ENCODE measurements around the gene SCN3B. TPM values are rescaled to one million over a fixed set of nuclear protein-coding genes. Genes with fewer than 3 reads are reported as not detected.
"Not testable (repeated sequence)": the region's sequence is repeated elsewhere in the genome, so short reads cannot be mapped to it uniquely, and the experiment has no call there.

Gene SCN3B
- total RNA-seq, 1 donor from 2014 or later = 1.7 TPM

DNA sequence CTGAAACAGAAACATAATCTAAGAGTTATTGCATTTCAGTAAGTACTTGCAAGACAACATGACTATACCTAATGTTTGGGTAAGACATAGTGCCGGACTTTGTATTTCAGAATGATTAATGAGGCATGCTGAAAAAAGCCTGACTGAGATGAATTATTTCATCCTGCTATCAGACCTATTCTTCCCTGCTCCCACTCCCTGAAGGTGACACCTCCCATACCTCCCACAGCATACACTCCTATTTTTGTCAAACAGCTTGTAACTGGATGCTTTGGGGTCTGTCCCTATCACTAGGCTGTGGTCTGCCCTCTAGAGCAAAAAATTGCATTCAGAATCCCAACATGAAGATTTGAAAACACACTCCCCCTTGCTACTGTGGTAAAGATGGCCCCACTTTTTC is 10.9 kb upstream of the SCN3B start:
- ATAC-seq = no peak
- intact Hi-C loops (cut with micrococcal nuclease) = no loop called here

DNA sequence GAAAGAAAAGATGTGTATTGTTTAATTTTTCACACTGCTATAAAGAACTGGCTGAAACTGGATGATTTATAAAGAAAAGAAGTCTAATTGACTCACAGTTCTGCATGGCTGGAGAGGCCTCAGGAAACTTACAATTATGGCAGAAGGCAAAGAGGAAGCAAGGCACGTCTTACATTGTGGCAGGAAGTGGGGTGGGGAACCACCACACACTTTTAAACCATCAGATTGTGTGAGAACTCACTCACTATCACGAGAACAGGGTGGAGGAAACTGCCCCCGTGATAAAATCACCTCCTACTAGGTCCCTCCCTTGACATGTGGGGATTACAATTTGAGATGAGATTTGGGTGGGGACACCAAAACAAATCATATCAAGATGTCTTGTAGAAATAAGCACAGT is 5.5 kb upstream of the SCN3B start:
- intact Hi-C loops (cut with micrococcal nuclease); DNase-seq; ATAC-seq: not testable (repeated sequence)

More for the DNA sequence above, 10.9 kb upstream of the SCN3B start:
- no peak for DNase-seq

DNA sequence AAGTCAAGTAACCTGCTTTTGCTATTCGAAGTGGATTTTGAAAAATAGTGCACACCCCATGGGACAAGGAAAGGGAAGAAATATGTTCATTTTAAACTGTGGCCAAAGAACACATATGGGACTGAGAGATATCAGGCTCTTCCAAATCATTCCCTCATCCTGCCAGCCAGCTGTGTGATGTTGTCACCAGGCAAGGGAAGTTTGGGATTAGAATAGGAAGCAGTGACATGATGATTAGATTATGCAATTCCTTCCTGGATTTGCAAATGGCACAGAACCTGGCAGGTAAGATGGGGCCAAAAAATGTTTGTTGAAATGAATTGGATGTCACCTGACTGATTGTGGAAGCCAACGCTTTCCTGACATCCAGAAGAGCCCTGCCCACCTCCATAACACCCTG is 4.9 kb upstream of the SCN3B start:
- intact Hi-C loops (cut with micrococcal nuclease) = no loop called here
- no peak for DNase-seq
- no peak for ATAC-seq

DNA sequence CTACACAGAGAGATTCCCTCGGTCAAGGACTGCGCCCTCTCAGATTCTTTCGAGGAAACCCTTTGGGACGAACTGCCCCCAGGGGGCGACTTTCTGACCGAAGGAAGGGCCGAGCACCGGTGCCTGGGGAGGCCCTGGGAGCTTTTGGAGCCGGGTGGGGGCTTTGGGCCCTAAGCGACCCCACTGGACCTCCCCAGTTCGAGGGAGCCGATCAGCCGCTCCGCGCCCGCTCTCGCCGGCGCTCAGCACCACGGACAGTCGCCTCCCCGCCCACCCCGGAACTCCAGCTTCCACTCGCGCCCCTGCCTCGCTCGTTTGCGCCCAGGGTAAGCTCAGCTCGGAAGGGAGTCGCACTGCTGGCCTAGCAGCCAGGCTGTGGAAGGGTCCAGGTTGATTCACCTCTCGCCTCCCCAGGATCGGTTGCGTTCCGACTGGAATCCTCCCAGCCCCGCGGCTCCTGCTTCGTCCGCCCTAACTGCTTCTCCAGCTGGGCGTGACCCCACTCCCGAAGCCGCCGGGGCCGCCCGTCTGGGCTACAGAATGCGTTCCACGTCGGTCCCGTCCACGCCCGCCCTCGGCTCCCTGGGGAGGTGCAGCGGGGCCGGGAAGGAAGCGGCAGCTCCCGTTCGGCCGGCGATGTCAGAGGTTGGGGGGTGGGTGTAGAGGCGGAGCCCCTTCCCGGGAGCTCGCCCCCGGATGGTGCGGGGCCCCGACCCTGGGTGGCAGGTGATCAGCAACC is 428 bp downstream of the SCN3B start:
- ATAC-seq (peak; percentile 82), DNase-seq (peak; percentile 73)
- intact Hi-C loops (cut with micrococcal nuclease) = no loop called here

DNA sequence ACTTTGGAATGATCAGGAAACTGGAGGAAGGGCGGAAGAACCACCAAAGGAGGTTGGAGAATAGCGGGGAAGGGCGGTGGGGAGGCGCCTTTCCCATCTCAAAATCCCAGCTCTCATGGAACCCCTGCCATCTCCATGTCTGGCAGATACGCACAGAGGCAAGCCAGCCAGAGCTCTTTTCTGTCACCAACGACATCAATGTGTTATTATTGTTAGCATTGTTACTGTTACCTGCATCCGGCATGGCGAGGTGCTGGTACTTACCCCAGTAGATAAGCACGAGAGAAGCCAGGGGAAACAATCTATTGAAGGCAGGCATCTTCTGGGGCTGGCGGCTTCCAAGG is 969 bp downstream of the SCN3B start:
- DNase-seq = no peak
- intact Hi-C loops (cut with micrococcal nuclease) = no loop called here
- ATAC-seq = no peak

DNA sequence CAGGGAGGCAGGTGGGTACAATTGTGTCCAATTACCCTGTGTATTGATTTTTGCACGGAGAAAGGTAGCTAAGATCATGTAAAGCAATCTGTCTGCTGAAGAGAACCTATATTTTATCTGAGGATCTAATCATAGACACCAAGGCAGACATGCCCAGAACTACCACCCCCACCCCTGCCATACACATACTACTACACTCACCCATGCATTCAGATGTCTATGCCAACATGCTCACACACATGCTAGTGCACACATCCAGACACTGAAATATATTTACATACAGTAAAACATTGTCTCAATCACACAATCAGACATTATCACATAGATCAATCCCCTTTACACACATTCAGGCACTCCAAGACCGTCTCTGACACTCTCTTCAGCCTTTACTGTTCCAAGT is 1.8 kb downstream of the SCN3B start:
- no peak for DNase-seq
- intact Hi-C loops (cut with micrococcal nuclease) = no loop called here
- no peak for ATAC-seq

DNA sequence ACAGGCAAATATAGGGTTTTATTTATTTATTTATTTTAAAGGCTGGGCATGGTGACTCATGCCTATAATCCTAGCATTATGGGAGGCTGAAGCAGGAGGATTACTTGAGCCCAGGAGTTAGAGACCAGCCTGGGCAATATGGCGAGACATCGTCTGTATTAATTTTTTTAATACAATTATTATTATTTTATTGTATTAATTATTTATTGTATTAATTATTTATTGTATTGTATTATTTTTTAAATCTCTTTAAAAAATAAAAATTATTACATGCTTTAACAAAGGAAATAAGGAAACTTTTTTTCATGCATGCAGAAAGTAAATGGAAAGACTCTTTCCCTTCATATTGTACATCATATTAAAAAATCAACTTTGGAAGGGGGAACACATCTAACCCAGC is 3.5 kb downstream of the SCN3B start:
- intact Hi-C loops (cut with micrococcal nuclease) = no loop called here

DNA sequence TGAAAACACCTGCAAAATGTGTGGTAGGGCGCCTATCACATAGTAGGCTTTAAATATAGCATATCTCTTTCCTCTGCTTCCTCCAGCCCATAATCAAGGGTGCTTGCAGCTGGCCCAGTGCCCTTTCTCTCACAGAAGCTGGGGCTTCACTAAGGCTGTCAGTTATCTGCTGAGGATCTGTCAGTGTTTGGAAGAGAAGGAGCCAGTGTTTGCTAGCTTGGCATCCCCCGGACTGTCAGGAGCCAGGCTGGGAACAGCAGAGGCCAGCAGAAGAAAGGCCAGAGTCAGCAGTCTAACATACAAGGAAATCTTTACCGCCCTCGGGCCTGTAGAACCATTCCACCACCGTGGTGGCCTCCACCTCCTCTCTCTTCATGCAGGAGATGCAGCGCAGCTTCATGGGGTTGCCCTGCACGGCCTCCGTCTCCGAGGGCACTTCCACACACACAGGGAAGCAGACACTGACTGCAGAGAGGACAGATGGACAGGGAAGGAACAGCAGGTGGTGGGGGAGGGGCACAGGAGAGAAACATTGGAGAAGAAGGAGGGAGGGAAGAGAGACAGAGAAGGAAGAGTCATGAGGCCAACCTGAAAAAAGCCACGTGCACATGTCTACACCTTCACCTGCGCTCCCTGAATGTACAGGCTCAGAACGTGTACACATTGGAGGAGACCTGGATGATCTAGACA is 9.0 kb downstream of the SCN3B start:
- no peak for ATAC-seq
- intact Hi-C loops (cut with micrococcal nuclease) = no loop called here
- DNase-seq = no peak

More for the DNA sequence above, 3.5 kb downstream of the SCN3B start:
- DNase-seq (no peak), ATAC-seq (no peak)

DNA sequence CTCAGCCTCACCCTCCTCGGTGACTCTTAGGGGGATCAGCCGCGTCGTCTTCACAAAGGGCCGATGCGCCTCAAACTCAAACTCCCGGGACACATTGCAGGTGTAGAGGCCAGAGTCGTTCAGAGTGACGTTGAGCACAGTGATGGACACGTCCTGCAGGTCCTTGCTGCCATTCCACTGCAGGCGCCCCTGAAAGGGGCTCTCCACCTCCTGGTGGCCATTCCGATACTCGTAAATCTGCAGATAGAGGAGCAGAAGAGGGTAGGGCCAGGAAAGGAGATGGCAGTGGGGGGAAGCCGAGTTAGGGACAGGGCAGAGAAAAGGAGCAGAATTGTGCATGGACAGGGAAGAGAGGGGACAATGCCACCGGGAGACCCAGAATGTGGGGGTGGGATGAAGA is 12.0 kb downstream of the SCN3B start:
- ATAC-seq (no peak), DNase-seq (no peak)
- intact Hi-C loops (cut with micrococcal nuclease) = loop anchor here (5.0 kb wide), 1 partner anchor 65 kb away; no protein-coding TSS in a partner anchor

DNA sequence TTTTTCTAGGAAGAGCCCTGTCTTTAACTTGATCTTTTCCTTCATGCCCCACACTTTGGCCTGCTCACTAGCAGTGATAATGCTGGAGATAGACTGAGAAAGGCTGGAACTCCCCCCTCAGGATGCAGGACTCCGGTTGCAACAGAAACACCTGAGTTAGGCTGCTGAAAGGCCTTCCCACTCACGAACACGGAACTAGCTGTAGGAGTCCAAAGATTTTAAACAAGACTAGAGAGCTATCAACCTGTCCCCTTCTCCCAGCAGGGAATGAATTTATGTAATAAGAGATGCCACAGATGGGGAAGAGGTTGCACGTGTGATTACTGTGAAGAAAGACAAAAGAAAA is 13.0 kb downstream of the SCN3B start:
- intact Hi-C loops (cut with micrococcal nuclease) = loop anchor here (5.0 kb wide), 1 partner anchor 66 kb away; no protein-coding TSS in a partner anchor
- no peak for ATAC-seq
- DNase-seq = no peak

DNA sequence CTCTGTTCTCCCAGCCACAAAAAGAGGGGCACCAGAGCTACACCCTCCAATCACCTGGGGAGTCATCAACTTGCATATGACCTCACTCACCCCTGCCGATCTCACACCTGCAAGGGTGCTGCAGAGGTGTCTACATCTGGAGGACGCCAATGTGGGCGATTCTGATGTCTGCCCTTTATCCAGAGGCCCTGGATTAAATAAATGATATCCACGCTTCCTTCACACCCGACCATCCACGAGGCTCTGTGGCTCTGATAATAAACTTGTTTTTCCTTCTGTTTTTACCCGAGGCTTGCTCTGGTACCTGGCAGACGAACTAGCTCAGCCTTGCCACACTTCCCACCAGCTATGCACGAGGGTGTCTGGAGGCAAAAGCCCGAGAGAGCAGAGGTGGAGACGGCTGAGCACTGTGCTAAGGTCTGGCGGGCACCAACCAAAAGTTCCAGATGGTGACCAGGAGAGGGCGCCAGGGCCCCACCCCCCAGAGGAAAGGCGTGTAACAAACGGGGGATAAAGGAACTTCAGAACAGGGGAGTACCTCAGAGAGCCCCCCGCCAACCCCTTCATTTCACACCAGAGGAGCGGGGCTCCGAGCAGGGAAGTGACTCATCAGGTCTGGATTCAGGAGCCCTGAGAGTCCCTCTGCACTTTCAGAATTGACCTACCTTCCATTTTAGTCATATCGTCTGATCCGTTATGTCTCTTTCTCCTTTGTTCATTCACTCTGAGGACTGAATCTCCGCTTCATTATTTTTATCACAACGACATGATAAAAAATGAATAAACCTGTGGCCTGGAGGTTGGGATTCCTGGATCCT is 13.5 kb downstream of the SCN3B start:
- DNase-seq (peak; percentile 59), ATAC-seq (peak; percentile 83)
- intact Hi-C loops (cut with micrococcal nuclease) = loop anchor here (5.0 kb wide), 1 partner anchor 66 kb away; no protein-coding TSS in a partner anchor

DNA sequence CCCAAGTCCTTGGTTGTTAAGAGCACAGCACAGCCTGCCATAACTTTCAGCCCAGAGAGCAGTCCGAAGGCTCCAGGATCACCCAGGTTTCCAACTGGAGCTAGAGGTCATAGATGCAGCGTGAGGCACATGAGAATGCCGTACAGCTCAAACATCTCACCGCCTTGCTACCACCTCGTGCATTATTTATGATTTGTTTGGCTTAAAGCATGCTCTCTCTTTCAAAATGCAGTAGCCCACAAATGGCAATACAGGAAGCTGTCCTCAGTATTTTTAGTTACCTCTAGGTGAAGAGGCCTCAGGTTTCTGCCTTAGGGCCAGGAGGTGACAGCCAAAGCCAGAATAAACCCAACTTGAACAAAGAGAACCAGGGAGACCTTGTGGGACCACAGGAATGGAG is 14.4 kb downstream of the SCN3B start:
- intact Hi-C loops (cut with micrococcal nuclease) = loop anchor here (5.0 kb wide), 1 partner anchor 67 kb away; no protein-coding TSS in a partner anchor
- ATAC-seq (no peak), DNase-seq (no peak)

DNA sequence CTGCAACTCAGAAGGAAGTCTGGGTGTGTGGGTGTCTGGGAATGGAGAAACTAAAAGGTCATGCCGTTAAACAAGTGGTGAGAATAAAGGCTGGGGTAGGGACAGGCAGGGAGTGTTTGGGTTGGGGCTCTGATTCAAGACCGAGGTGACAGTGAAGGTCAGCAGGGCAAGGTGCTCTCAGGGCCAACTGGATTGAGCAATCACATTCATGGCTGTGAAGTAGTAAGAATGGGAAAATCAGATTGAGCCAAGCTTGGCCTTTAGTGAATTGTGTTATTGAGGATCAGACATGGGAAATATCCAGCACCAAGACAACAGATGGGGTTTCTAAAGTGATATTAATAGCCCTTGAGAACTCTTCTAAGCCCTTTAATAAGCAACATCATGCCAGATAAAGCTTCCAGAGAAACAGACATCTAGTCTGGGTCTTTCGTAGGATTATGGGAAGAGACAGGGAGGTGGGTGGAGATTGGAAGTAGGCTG is 24.3 kb downstream of the SCN3B start:
- DNase-seq = no peak
- ATAC-seq = peak; percentile 56
- intact Hi-C loops (cut with micrococcal nuclease) = no loop called here

DNA sequence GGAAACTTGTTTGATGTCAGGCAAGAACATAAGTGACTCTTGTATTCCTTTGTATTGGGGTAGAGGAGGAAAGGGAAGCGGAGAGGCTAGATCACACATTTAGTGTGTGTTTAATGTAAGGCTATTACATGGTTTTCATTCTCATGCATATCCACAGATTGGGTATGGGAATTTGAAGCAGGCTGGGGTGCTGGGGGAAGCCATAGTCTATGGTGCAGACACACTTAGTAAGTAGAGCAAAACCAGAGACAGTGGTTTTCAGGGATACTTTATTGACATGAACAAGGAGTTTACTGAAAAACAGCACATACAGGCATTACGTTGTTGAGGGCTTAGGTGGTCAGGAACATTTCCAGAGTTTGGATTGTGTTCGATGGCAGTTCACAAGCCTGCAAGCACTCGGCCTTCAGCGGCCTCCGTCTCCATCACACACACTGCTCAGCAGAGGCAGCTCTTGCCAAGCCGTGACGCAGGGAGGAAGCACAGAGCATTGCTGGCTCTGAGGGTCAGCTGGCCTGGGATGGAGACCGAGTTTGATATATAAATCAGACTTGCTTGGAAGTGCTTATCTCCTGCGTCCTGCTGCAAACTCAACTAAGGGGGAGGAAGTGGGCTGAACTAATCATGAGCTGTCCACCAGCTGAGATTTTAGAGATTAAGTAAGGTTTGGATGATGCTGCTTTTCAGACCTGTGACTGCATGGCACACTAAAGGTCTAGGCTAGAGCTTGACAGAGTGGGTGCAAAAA is 25.3 kb downstream of the SCN3B start:
- intact Hi-C loops (cut with micrococcal nuclease) = no loop called here
- peak; percentile 83 for ATAC-seq
- DNase-seq = peak; percentile 73

DNA sequence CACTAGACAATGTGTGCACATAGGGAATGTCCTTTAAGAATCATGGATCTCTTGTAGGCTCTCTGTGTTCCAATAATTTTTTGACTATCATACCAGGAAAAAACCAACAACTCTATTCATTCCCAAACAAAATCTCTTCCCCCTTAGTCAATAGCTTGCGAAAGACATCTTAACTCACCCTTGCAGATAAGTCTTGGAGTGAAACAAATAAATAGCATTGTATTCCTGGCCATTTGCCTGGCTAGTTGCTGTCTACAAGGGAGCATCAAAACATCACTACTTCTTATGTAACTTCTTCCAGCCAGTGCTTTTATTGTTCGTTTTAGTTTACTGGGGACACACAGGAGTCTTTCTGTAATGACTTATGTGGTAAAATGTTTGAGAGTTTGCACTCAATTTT is 29.4 kb downstream of the SCN3B start:
- ATAC-seq (no peak), DNase-seq (no peak)
- intact Hi-C loops (cut with micrococcal nuclease) = no loop called here

DNA sequence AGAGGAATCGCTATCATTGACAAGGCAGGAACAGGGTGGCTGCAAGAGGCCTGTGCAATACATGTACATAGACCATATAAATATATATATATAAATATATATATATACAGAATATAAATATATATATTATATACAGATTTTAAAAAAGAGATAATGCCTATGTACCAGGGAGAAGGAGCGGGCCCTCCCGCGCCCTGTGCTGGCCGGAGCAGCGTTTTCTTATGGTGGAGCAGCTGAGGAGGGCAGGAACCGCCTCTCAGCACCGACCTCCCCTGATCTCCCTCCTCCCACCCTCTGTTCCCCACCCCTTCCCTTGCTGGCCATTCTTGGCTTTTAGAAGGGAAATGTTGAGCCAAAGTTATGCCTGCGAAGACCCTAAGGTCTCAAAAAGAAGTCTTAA is 31.8 kb downstream of the SCN3B start:
- intact Hi-C loops (cut with micrococcal nuclease) = no loop called here
- ATAC-seq = no peak

DNA sequence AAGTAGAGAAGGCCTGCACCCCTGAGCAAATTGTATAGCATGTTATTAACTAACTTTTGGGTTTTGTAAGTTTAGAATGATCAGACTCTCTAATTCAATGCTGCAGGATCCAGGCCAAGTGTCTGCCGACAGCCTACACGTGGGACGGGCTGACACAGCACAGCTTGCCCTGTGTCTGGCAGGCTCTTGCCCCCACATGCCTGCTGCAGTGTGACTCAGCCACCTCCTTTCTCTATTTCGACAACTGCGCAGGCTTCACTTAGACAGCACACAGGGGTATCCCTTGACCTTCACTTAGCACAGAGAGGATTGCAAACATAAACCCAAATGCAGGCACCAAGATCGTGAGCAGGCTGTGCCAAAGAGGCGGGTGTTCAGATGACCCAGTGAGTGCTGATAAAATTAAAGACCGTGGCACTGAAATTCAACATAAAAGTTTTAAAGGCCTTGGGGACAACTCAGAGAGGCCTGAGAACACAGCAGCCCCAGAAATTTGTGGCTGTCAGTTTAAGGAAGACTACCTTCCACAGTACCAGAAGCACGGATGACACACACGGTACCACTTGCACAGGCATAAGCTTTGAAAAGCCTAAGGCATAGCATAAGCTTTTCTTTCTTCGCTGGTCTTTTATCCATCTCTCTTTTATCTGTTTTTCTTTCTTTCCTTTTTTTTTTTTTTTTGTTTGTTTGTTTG is 37.8 kb downstream of the SCN3B start:
- intact Hi-C loops (cut with micrococcal nuclease) = no loop called here
- DNase-seq (peak; percentile 86), ATAC-seq (peak; percentile 99)

More for the DNA sequence above, 31.8 kb downstream of the SCN3B start:
- no peak for DNase-seq

DNA sequence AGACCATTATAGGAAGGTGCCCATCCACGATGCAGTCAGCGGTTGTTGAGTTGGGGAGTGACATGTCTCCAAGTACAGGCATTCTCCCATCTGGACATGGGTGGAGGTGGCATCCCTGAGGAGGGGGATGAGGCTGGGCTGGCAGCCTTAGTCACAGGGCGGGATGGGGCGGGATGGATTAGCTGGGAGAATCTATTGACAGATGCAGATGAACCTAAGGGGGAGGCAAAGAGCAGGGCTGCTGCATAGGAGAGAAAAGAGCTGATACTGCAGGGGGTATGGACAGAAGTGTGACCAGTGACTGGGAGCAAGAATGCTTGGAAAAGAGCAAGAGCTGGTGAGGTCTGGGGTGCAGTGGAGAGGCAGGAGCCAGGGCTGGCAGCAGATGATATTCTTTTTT is 42.7 kb downstream of the SCN3B start:
- intact Hi-C loops (cut with micrococcal nuclease) = no loop called here
- DNase-seq (no peak), ATAC-seq (no peak)

DNA sequence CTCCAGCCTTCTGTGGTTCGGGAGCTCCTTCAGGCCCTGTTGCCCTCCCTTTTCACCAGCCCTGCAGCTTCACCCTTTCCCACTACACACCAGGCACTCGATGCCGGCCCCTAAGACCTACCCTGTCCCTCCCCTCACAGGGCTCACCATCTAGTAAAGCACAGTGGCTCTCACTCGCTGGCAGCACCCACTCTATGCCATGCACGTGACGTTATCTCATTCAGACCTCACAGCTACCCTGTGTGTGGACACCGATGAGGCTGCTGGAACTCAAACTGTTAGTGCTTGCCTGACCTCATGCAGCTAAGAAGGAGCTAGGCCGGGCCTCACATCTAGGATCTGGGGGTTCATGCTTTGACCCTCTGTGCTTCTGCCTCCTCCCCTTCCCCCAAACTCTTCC is 45.5 kb downstream of the SCN3B start:
- ATAC-seq = peak; percentile 60
- DNase-seq = no peak
- intact Hi-C loops (cut with micrococcal nuclease) = no loop called here

Measured in left ventricle myocardium superior (tissue), 1 donor.